NCI-H187 (cell line): ENCODE data around the gene PSMD2.
"Not testable (repeated sequence)": the region's sequence is repeated elsewhere in the genome, so short reads cannot be mapped to it uniquely, and the experiment has no call there.

Experiments used
- DNase-seq, 2 experiments: peaks; one replicate each; lab custom pipeline; 2025; lab: John Stamatoyannopoulos, UW

Gene PSMD2

GRCh38 chr3:184339451-184340135, 40.6 kb downstream of the PSMD2 start:
- not testable (repeated sequence) for DNase-seq

- DNase-seq, result peak; percentile 22 to 65
Observed at GRCh38 chr3:184341925-184342324, 42.9 kb downstream of the PSMD2 start.

GRCh38 chr3:184343200-184343876, 44.3 kb downstream of the PSMD2 start:
- DNase-seq, result no peak

- DNase-seq, result no peak
Observed at GRCh38 chr3:184344579-184345316, 45.7 kb downstream of the PSMD2 start.

- DNase-seq, result peak; percentile 8 to 21
Observed at GRCh38 chr3:184345317-184346144, 46.5 kb downstream of the PSMD2 start.

GRCh38 chr3:184346480-184347190, 47.6 kb downstream of the PSMD2 start:
- DNase-seq, result no peak

- no peak for DNase-seq
Observed at GRCh38 chr3:184347321-184348056, 48.4 kb downstream of the PSMD2 start.

- DNase-seq, result no peak
Observed at GRCh38 chr3:184348057-184348382, 49.0 kb downstream of the PSMD2 start.

GRCh38 chr3:184349563-184350470, 50.8 kb downstream of the PSMD2 start:
- DNase-seq, result no peak

GRCh38 chr3:184350618-184351017, 51.6 kb downstream of the PSMD2 start:
- DNase-seq, result no peak

- DNase-seq, result no peak
Observed at GRCh38 chr3:184351511-184352148, 52.6 kb downstream of the PSMD2 start.

- no peak for DNase-seq
Observed at GRCh38 chr3:184352149-184352785, 53.2 kb downstream of the PSMD2 start.

- no peak for DNase-seq
Observed at GRCh38 chr3:184352897-184353545, 54.0 kb downstream of the PSMD2 start.

GRCh38 chr3:184353546-184353941, 54.5 kb downstream of the PSMD2 start:
- no peak for DNase-seq

GRCh38 chr3:184354121-184354728, 55.2 kb downstream of the PSMD2 start:
- peak in 1 of 2 experiments; percentile 20 for DNase-seq

GRCh38 chr3:184354754-184355153, 55.7 kb downstream of the PSMD2 start:
- no peak for DNase-seq

- DNase-seq, result no peak
Observed at GRCh38 chr3:184355261-184356040, 56.4 kb downstream of the PSMD2 start.
